Neural cell (in vitro differentiated cells): ENCODE data around the gene LYPLAL1. TPM values are rescaled to one million over a fixed set of nuclear protein-coding genes. Genes with fewer than 3 reads are reported as not detected.
"Not testable (repeated sequence)": the region's sequence is repeated elsewhere in the genome, so short reads cannot be mapped to it uniquely, and the experiment has no call there.

Experiments used
- H2AFZ ChIP-seq: fragments of 200-600, 300-800 bp; sonication (generic), shearing (Covaris generic); 2 replicates; pipeline ENCODE4 v1.6.0; 2014; ENCODE audit warnings: low read depth, mild to moderate bottlenecking, antibody characterized with exemption, low read length, moderate library complexity
- H3F3A ChIP-seq: fragments of 200-600 bp; shearing (Covaris generic); 2 replicates; pipeline ENCODE4 v1.6.1; 2016; ENCODE audit warnings: mild to moderate bottlenecking, moderate library complexity, mixed read lengths, antibody characterized with exemption, low read length; ENCODE audit not compliant: insufficient read depth, poor library complexity, severe bottlenecking
- H3K27ac ChIP-seq: fragments of 200-600, 300-800 bp; sonication (generic), shearing (Covaris generic); 2 replicates; pipeline ENCODE4 v1.5.1; 2014; ENCODE audit warnings: mild to moderate bottlenecking, low read length, moderate library complexity
- H3K27me3 ChIP-seq: fragments of 300-800, 200-600 bp; sonication (generic), shearing (Covaris generic); 2 replicates; pipeline ENCODE4 v1.6.0; 2014; ENCODE audit warnings: mild to moderate bottlenecking, low read depth, low read length, moderate library complexity; ENCODE audit not compliant: insufficient read depth
- H3K36me3 ChIP-seq: fragments of 300-800, 200-600 bp; sonication (generic), shearing (Covaris generic); 2 replicates; pipeline ENCODE4 v1.5.1; 2014; ENCODE audit warnings: mild to moderate bottlenecking, antibody characterized with exemption, low read length, moderate library complexity; ENCODE audit not compliant: insufficient read depth
- H3K4me2 ChIP-seq: fragments of 300-800, 200-600 bp; sonication (generic), shearing (Covaris generic); 2 replicates; pipeline ENCODE4 v1.6.0; 2014; ENCODE audit warnings: mild to moderate bottlenecking, low read length
- H3K4me3 ChIP-seq: fragments of 300-800, 200-600 bp; sonication (generic), shearing (Covaris generic); 2 replicates; pipeline ENCODE4 v1.5.1; 2014; ENCODE audit warnings: mild to moderate bottlenecking, low read length, moderate library complexity
- H3K79me2 ChIP-seq: fragments of 200-600 bp; shearing (Covaris generic); replicated peaks from 2 replicates; pipeline ENCODE4 v1.6.0; 2014; ENCODE audit warnings: mild to moderate bottlenecking, low read length, moderate library complexity; ENCODE audit not compliant: insufficient read depth
- H3K9ac ChIP-seq: fragments of 300-800, 200-600 bp; sonication (generic), shearing (Covaris generic); 2 replicates; pipeline ENCODE4 v1.6.1; 2016; ENCODE audit warnings: mild to moderate bottlenecking, low read length, mixed read lengths
- H3K9me2 ChIP-seq: fragments of 200-600 bp; shearing (Covaris generic); 2 replicates; pipeline ENCODE4 v1.6.1; 2016; ENCODE audit warnings: mild to moderate bottlenecking, low read length, mixed read lengths; ENCODE audit not compliant: insufficient read depth
- H3K9me3 ChIP-seq: fragments of 200-600, 300-800 bp; sonication (generic), shearing (Covaris generic); 2 replicates; pipeline ENCODE4 v1.6.1; 2016; ENCODE audit warnings: mild to moderate bottlenecking, mixed run types, low read length, moderate library complexity, mixed read lengths
- H4K20me1 ChIP-seq: fragments of 200-600 bp; shearing (Covaris generic); 2 replicates; pipeline ENCODE4 v1.6.1; 2016; ENCODE audit warnings: mild to moderate bottlenecking, mixed run types; ENCODE audit not compliant: insufficient read depth
- CTCF ChIP-seq: fragments of 450-650 bp; IDR thresholded peaks from 2 replicates; pipeline ENCODE4 v1.5.1; 2014; ENCODE audit warnings: antibody characterized with exemption, mild to moderate bottlenecking, moderate library complexity; ENCODE audit not compliant: poor library complexity, severe bottlenecking
- EP300 ChIP-seq: fragments of 450-650 bp; conservative IDR thresholded peaks from 2 replicates; pipeline ENCODE4 v1.6.1; 2014; ENCODE audit warnings: antibody characterized with exemption, mild to moderate bottlenecking, moderate library complexity; ENCODE audit not compliant: poor library complexity, severe bottlenecking
- EZH2 ChIP-seq: fragments of 200-600, 300-800 bp; shearing (Covaris generic), sonication (generic); IDR thresholded peaks from 2 replicates; pipeline ENCODE4 v1.6.1; 2014; ENCODE audit warnings: antibody characterized with exemption, low read length, borderline replicate concordance, mild to moderate bottlenecking; ENCODE audit not compliant: insufficient read depth, poor library complexity, severe bottlenecking
- RAD21 ChIP-seq: fragments of 450-650 bp; conservative IDR thresholded peaks from 2 replicates; pipeline ENCODE4 v1.6.1; 2014; ENCODE audit warnings: antibody characterized with exemption, mild to moderate bottlenecking, moderate library complexity
- REST ChIP-seq: IDR thresholded peaks from 2 replicates; pipeline ENCODE4 v1.6.1; 2012; ENCODE audit warnings: borderline replicate concordance
- TAF1 ChIP-seq: IDR thresholded peaks from 2 replicates; pipeline ENCODE4 v1.6.1; 2012; ENCODE audit warnings: low read depth
- polyA plus RNA-seq: library from polyadenylated mRNA; depleted of rRNA; stranded (reverse); fragments of >200 nt; gene quantifications from 2 replicates; pipeline ENCODE4 v1.2.3, GENCODE V29; 2014

The LYPLAL1 gene
- polyA plus RNA-seq, 1 donor from 2014 or later, result 38.1 TPM

GRCh38 chr1:219244864-219245263 lies 71.2 kb downstream of the LYPLAL1 start:
- Histone ChIP-seq H3K36me3 (no peaks in the 10 kb centered on the region), H3K27ac (no peak overlapping the region), H3K79me2 (no peaks in the 10 kb centered on the region), H3K4me2 (no peak overlapping the region), H3F3A (no peaks in the 10 kb centered on the region), H3K4me3 (no peak overlapping the region), H2AFZ (no peak overlapping the region), H3K9me3 (no peaks in the 10 kb centered on the region), H3K27me3 (no peaks in the 10 kb centered on the region), H4K20me1 (no peaks in the 10 kb centered on the region), H3K9me2 (no peaks in the 10 kb centered on the region), H3K9ac (no peak overlapping the region)
- TF ChIP-seq EP300, result no peak
- TF ChIP-seq REST, result no peak
- no peak for TF ChIP-seq RAD21

DNA sequence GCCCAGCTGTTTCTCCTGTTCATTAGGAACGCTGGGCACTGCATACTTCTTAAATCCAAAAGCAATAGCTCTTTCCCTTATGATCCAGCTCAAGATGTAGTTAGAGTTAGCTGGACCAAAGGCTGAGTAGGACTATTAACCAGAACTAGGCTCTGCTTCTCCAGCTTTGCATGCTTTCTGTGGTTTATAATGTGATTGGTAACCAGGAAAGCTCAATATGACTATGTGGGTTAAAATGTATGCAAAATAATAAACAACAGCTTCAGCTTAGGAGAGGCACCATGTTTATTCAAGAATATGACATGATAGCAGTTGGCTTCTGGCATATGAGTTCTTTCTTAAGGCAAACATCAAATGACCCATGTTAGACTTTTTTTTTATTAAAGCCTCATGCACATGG lies 73.8 kb downstream of the LYPLAL1 start:
- Histone ChIP-seq H3K4me2 (no peak overlapping the region), H3K79me2 (no peaks in the 10 kb centered on the region), H3K9me2 (no peaks in the 10 kb centered on the region), H3K4me3 (no peak overlapping the region), H4K20me1 (no peaks in the 10 kb centered on the region), H3K27me3 (no peaks in the 10 kb centered on the region), H2AFZ (no peak overlapping the region), H3K9ac (no peak overlapping the region), H3K36me3 (no peaks in the 10 kb centered on the region), H3K9me3 (no peaks in the 10 kb centered on the region), H3F3A (no peaks in the 10 kb centered on the region), H3K27ac (no peak overlapping the region)
- no peak for TF ChIP-seq TAF1

- not testable (repeated sequence) for H3K79me2 ChIP-seq, H3K4me3 ChIP-seq, H3K27me3 ChIP-seq, H3K27ac ChIP-seq, H3K9ac ChIP-seq, H3F3A ChIP-seq, H2AFZ ChIP-seq, H3K4me2 ChIP-seq, H3K9me2 ChIP-seq, H3K9me3 ChIP-seq, H4K20me1 ChIP-seq, H3K36me3 ChIP-seq
Measured at GRCh38 chr1:219250468-219250867, 76.8 kb downstream of the LYPLAL1 start.

DNA sequence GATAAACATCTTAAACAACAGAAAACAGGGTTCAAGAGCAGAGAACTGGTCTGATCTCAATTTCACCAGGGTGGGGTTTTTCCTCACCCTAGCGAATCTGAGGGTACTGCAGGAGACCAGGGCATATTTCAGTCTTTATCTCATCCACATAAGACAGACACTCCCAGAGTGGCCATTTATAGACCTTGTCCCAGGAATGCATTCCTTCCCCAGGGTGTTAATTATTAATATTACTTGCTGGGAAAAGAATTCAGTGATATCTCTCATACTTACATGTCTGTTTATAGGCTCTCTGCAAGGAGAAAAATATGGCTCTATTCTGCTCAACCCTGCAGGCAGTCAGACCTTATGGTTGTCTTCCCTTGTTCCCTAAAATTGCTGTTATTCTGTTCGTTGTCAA lies 84.1 kb downstream of the LYPLAL1 start:
- no peak overlapping the region for H2AFZ ChIP-seq
- TF ChIP-seq CTCF, result no peak
- no peak for TF ChIP-seq RAD21
- TF ChIP-seq EP300, result no peak
- no peak for TF ChIP-seq EZH2
- H3F3A ChIP-seq, result no peaks in the 10 kb centered on the region
- no peaks in the 10 kb centered on the region for H3K27me3 ChIP-seq
- no peak overlapping the region for H3K4me2 ChIP-seq
- H4K20me1 ChIP-seq, result no peaks in the 10 kb centered on the region
- H3K9me3 ChIP-seq, result peaks cover 7% of the 10 kb centered on the region
- H3K27ac ChIP-seq, result no peak overlapping the region
- H3K36me3 ChIP-seq, result no peaks in the 10 kb centered on the region
- no peak overlapping the region for H3K9ac ChIP-seq
- no peaks in the 10 kb centered on the region for H3K79me2 ChIP-seq
- no peak overlapping the region for H3K4me3 ChIP-seq
- H3K9me2 ChIP-seq, result no peaks in the 10 kb centered on the region
